Epithelial cell of proximal tubule (primary cell): ENCODE results near the gene HTRA2. TPM values are rescaled to one million over a fixed set of nuclear protein-coding genes. Genes with fewer than 3 reads are reported as not detected.

ENCODE experiments used
- DNase-seq: peaks from one replicate; pipeline ENCODE4 v3.0.0-alpha.2; 2011; ENCODE audit warnings: low read depth
- H3K4me3 ChIP-seq: 2 replicates; pipeline ENCODE4 v1.5.1; 2011; ENCODE audit warnings: low read depth, mild to moderate bottlenecking, low read length
- CTCF ChIP-seq: conservative IDR thresholded peaks from 2 replicates; pipeline ENCODE4 v1.5.1; 2012; ENCODE audit warnings: low read depth, mild to moderate bottlenecking, low read length
- total RNA-seq: library from RNA; depleted of rRNA; stranded (reverse); fragments of >200 nt; gene quantifications from 2 replicates; pipeline ENCODE4 v1.2.3, GENCODE V29; 2015

The HTRA2 gene
- total RNA-seq, 1 donor from 2014 or later: 25.1 TPM

- no peak for DNase-seq
- TF ChIP-seq CTCF: no peak
- H3K4me3 ChIP-seq: no peak overlapping the region
Observed at GRCh38 chr2:74567881-74568280, 38.1 kb downstream of the HTRA2 start.

GRCh38 chr2:74569686-74570085 is 40.0 kb downstream of the HTRA2 start:
- H3K4me3 ChIP-seq: no peak overlapping the region
- no peak for TF ChIP-seq CTCF
- no peak for DNase-seq

DNA sequence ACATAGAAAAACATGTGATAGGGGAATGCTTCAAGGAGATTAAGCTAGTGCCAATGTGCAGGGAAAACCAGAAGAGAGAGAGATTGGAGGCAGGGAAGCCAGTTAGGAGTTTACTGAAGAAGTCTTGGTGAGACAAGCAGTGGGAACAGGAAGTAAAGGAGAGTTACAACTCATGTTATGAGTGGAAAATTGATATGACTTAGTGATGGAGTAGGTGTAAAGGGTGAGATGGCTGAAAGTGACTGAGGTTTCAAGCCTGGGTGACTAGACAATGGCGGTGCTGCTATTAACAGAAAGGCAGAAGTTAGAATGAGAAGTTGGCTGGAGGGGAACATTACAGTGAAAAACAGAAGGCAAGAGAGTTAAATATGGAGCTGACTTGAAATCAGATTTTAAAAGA is 41.3 kb downstream of the HTRA2 start:
- no peak for DNase-seq

GRCh38 chr2:74572178-74572925 is 42.6 kb downstream of the HTRA2 start:
- H3K4me3 ChIP-seq: no peak overlapping the region
- DNase-seq: no peak
- TF ChIP-seq CTCF: peak; percentile 66

More for the DNA sequence above, 41.3 kb downstream of the HTRA2 start:
- no peak overlapping the region for H3K4me3 ChIP-seq
- TF ChIP-seq CTCF: no peak

DNA sequence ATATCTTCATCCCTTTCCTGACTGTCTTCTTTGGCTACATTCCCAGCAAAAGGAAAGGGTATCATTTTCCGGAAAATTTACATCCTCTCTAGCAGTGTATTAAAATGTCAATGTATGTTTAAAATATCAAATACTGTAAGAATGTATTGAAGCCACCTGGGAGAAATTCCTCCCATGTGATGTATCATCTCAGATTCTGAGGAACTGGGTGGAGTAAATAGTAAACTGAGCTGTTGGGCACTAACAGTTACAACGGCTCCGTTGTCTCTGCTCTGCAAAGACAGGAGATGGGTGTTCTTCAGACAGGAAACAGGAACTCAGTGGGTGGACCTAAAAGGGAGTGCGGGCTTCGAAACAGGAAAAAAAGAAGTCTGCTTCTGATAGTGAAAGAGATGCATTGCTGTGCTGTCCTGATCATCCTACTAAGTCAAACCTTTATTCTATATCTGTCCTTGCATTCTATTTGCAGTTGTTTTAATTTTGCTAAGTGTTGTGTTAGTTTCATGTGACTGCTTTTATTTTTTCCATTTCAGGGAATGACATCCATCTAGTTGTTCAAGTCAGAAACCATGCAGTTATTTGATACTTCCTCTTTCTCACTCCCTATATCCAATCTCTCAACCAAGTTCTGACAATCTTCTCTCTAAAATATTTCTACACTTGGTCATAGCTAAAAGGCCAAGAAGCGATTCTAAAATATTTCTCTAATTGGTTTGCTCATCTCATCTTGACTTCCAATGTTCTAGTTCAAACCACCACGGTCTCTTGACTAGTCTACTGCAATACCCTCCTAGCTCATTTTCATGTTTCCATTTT is 44.2 kb downstream of the HTRA2 start:
- H3K4me3 ChIP-seq: no peak overlapping the region
- TF ChIP-seq CTCF: no peak
- DNase-seq: no peak

- TF ChIP-seq CTCF: no peak
- no peak overlapping the region for H3K4me3 ChIP-seq
- DNase-seq: no peak
Observed at GRCh38 chr2:74575320-74575719, 45.6 kb downstream of the HTRA2 start.
